Occipital lobe (tissue), 2 donors: ENCODE results near the gene KLHL29. TPM values are rescaled to one million over a fixed set of nuclear protein-coding genes. Genes with fewer than 3 reads are reported as not detected.

ENCODE experiments used
- DNase-seq: peaks from one replicate; lab custom pipeline; 2025; lab: John Stamatoyannopoulos, UW
- total RNA-seq: library from RNA; depleted of rRNA; stranded (reverse); fragments of >200 nt; gene quantifications from one replicate; pipeline ENCODE4 v1.2.3, GENCODE V29; 2014

KLHL29 gene
- total RNA-seq, 1 donor from 2014 or later, result 8.4 TPM

DNA sequence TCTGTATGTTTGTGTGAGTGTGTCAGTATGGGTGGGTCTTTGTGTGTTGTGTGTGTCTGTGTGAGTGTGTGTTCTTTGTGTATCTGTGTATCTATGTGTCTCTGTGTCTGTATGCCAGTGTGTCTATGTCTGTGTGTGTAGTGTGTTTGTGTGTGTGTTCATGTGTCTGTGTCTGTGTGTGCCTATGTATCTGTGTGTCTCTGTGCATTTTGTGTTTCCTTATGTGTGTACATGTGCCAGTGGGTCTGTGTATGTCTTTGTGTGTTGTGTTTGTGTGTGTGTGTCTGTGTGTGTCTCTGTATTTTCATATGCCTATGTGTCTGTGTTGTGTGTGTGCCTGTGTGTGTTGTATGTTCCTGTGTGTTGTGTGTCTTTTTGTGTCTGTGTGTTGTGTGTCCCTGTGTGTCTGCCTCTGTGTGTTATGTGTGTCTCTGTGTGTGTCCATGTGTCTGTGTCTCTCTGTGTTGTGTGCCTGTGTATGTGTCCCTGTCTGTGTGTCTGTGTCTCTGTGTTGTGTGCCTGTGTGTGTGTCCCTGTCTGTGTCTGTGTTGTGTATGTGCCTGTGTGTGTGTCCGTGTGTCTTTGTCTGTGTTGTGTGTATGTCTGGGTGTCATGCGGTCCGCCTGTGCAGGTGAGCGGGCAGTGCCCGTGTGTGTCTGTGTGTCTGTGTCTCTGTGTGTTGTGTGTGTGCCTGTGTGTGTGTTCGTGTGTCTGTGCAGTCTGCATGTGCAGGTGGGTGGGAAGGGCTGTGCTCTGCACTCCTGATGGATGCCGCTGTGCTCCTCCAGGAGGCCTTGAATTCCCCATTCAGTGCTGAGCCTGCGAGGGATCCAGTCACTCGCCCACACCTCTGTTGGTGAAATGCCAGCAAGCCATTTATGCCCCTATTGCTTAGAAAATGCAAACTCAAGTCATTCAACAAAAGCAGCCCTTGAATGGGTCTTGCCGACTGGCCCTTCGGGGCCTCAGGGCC, 37.4 kb downstream of the KLHL29 start:
- DNase-seq, result no peak

DNA sequence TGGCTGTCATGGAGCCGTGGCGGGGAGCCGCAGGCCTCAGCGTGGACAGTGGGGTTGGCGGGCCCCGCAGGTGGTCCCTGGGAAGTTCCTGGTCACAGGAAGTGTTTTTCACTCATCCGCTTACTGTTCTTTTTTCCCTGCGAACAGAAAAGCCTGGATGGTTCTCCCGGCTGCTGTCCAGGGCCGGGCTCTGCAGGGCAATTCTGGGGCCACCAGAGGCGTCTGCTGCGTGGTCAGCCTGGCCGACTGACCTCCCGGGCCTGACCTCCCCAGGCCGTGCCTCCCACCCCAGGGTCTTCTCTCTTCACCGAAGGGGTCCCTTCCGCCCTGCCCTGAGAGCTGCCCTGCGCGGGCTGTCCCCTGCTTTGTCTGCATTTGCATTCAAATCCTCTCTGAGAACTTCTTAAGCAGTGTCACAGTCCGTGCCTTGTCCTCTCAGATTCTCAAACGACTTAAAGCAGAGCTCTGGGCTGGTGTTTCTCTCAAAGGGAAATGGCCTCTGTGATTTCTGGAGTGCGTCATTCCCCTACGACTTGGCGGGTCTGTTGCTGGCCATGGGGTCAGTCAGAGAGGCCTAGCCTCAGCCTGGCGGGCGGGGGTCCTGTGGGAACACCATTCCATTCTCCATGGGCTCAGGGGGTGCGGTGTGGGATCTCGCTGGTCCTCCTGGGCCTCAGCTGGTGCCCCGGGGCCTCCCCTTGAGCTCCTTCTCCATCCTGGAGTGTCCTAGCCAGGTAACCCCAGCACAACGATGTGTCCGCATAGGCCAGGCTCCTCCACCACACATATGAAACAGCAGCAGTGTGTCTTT, 38.3 kb downstream of the KLHL29 start:
- DNase-seq, result no peak

DNA sequence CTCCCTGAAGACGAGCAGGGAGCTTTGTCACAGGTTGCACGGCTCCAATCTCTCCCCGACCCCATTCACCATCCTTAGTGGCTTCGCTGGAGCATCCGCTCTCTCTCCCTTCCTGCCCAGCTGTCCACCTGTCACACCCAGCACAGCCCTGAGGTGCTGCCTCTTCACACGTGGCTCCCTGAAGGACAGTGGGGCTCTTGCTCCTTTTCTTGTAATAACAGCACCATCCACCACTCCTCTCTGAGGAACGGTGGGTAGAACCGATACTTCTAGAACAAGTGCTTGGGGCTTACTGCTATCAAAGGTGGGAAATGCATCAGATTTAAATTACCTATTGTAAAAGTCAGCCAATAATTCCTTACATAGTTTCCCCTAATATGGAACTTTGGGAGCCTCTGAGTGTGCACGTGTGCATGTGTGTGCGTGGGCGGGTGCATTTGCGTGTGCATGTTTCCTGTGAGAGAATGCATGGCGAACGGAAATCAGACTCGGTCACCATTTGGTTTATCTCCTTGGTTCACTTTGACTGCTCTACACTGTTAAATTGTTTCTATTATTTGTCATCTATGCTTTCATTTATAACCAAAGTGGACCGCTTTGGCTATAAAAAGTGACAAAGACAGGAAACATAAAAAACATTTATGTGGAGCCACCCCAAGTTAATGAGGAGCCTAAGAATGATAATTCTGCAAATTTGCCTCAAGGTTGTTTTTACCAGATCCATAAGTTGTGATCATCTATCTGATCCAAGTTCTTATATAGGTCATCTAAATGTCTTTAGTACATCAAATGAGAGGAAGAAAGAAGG, 39.1 kb downstream of the KLHL29 start:
- no peak for DNase-seq

DNA sequence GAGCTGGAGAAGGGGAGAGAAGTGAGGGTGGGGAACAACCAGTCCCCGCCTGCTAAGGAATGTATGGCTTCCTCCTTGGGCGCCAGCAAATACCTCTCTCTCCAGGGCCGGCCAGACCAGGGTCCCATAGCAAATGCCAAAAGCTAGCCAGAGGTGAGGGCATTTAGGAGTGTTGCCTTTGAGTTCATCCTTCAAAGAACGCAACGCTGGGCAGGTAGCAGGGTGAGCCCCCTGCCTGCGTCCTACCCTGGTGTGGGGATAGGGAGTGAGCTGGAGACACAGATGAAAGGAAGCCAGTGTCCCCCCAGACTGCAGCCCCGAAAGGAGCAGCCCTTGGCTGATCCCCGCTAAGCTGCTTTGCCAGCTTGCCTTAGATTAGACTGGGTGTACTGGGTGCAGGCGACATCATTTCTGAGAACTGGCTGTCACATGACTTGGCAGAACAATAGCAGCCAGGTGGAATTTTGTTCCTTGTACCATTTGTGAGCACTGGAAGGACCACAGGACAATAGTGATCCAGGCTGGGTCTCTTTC, 40.4 kb downstream of the KLHL29 start:
- DNase-seq, result no peak

GRCh38 chr2:23425885-23426262, 40.9 kb downstream of the KLHL29 start:
- no peak for DNase-seq

DNA sequence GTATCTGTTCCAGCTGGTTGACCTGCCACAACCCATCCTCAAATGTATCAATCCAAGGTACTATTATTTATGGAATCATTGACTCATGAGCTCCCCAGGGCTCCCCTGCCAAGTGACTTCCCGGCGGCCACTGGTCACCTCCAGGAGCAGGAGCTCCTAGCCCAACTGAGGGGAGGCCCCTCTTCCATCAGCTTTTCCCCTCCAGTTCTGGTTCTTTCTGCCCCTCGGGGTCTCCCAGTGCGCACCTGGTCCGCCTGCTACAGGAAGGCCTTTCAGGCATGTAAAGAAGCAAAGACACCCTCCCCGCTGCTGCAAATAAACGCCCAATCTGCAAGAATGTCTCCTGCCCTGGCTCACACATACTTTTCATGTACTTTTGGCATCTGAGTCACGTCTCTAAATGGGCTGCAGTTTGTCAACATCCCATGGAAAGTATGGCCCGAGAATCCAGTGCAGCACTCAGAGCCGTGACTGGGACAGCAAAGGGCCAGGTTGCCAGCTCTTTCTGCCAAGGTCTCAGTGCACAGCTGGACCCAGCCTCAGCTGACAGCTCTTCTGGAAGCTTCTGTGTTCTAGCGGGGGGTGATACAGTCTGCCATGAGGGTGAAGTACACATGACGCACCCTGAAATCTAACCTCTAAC, 41.4 kb downstream of the KLHL29 start:
- no peak for DNase-seq

DNA sequence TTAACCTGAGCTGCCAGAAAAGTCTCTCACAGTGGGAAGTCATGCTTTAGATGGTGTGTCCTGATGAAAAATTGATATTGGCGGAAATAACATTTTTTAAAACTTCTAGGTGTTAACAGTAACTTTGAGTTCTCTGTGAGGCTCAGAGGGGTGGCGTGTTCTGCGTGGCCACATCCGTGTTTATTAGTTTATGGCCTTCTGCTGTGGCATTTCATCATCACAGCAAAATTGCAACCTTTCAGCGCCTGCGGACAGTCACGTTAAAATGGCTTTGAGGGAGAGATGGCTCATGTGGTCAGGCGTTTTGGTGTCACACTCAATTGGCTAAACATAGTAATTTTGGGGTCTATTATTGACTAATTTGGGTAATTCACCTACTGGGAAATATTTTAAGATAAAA, 42.4 kb downstream of the KLHL29 start:
- no peak for DNase-seq

DNA sequence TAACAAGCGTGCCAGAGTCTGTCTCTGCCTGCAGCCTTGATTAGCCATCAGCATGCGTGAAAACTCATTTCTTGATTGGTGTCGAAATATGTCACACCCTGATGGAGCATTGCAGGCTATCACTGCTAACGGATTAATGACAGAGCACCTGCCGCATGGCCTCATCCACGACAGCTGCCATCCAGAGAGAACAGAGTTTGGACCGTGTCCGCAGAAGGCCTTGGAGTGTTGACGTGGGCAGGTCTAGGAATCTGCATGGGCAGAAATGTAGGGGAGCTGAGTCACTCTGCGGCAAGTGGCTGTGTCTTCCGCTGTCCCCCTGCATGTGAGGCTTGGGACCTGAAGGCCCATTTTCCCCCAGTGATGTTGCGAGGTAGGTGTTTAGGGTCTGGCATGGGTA, 43.0 kb downstream of the KLHL29 start:
- DNase-seq, result no peak

- no peak for DNase-seq
These were observed 44.1 kb downstream of the KLHL29 start for GRCh38 chr2:23429036-23429435.

GRCh38 chr2:23430263-23430662, 45.3 kb downstream of the KLHL29 start:
- DNase-seq, result no peak

GRCh38 chr2:23432531-23432930, 47.6 kb downstream of the KLHL29 start:
- DNase-seq, result no peak

DNA sequence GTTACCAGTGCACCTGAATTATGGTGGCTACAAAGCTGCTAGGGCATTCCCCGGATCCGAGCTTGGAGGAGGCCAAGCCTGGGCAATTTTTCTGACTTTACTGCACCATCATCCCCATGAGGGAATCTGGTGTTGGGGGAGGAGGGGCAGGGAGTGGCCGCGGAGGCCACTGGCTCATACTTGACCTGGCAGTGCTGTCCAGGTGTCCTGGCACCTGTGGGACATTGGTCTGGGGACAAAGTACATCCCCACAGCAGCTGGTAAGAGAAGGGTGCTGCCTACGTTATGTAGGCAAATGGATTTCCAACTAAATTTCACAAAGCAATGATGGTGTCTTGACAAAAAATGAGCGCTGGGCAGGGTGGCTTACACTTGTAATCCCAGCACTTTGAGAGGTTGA, 48.3 kb downstream of the KLHL29 start:
- no peak for DNase-seq

DNA sequence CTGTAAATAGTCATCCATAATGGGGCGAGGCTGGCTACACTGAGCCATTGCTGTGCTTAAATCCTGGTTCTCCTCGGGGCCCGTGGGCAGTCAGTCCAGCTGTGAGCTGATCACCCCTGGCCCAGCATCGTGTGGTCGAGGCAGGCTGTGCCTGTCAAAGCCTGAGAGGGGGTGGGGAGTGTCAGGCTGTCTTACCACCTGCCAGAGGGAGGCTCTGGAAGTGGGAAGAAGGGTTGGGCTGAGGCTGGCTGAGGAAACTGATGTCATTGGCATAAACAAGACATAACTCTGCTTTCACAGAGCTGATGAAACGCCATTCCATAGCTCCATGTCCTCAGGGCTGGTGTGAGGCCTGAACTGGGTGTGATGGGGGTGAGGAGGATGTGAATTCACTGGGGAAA, 49.7 kb downstream of the KLHL29 start:
- no peak for DNase-seq

GRCh38 chr2:23435250-23436035, 50.5 kb downstream of the KLHL29 start:
- no peak for DNase-seq

GRCh38 chr2:23436346-23437098, 51.5 kb downstream of the KLHL29 start:
- DNase-seq, result no peak

- no peak for DNase-seq
These were observed 56.4 kb downstream of the KLHL29 start for GRCh38 chr2:23441414-23441813.

DNA sequence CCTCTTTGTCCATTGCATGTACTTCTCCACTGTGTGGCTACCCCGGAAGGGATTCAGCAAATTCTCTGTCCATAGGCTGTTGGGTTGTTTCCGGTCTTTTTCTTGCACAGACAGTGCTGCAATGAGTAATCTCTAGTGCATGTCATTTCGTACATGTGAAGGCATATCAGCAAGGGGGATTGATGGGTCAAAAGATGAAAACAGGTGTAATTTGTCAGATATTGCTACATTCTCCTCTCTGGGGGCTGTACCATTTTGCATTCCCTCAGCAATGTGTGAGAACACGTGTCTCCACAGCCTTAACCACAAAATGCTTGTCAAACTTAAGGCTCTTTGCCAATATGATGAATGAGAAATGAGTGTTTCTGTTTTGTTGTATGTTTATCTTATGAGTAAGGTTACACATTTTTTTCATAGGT, 60.5 kb downstream of the KLHL29 start:
- DNase-seq, result no peak

GRCh38 chr2:23446916-23447315, 61.9 kb downstream of the KLHL29 start:
- DNase-seq, result no peak

- DNase-seq, result no peak
These were observed 62.4 kb downstream of the KLHL29 start for GRCh38 chr2:23447405-23447804.
